Endodermal cell (in vitro differentiated cells): Measurements from ENCODE around the gene GPR63. TPM values are rescaled to one million over a fixed set of nuclear protein-coding genes. Genes with fewer than 3 reads are reported as not detected.
A peak's percentile ranks its signal among the peaks of the same experiment; 100 is the strongest.

Experiments used
- DNase-seq: peaks from one replicate; pipeline ENCODE4 v3.0.0-alpha.2; 2017
- H3K27ac ChIP-seq: 2 replicates; pipeline ENCODE4 v1.5.1; 2013; ENCODE audit warnings: mild to moderate bottlenecking, low read depth, low read length, moderate library complexity
- H3K27me3 ChIP-seq: 2 replicates; pipeline ENCODE4 v1.6.1; 2013; ENCODE audit warnings: mild to moderate bottlenecking, low read length, moderate library complexity; ENCODE audit not compliant: insufficient read depth, control insufficient read depth, poor library complexity, severe bottlenecking
- H3K36me3 ChIP-seq: 2 replicates; pipeline ENCODE4 v1.7.0; 2013; ENCODE audit warnings: mild to moderate bottlenecking, low read length, moderate library complexity; ENCODE audit not compliant: control insufficient read depth, insufficient read depth
- H3K4me1 ChIP-seq: one replicate; pipeline ENCODE4 v1.7.0; 2013; ENCODE audit warnings: low read length; ENCODE audit not compliant: control insufficient read depth, insufficient read depth
- H3K4me3 ChIP-seq: 2 replicates; pipeline ENCODE4 v1.5.1; 2013; ENCODE audit warnings: mild to moderate bottlenecking, low read length, moderate library complexity
- H3K9ac ChIP-seq: 2 replicates; pipeline ENCODE4 v1.6.1; 2013; ENCODE audit warnings: mild to moderate bottlenecking, low read length, moderate library complexity; ENCODE audit not compliant: poor library complexity, severe bottlenecking; ENCODE audit errors: extremely low read depth
- H3K9me3 ChIP-seq: 2 replicates; pipeline ENCODE4 v1.6.1; 2013; ENCODE audit warnings: mild to moderate bottlenecking, low read length, moderate library complexity; ENCODE audit not compliant: control insufficient read depth
- H3K27ac Mint-ChIP-seq: 2 replicates; pipeline ENCODE4 v1.8.0; 2020; ENCODE audit warnings: mixed read lengths
- H3K27me3 Mint-ChIP-seq: 2 replicates; pipeline ENCODE4 v1.8.0; 2021; ENCODE audit warnings: mild to moderate bottlenecking, mixed read lengths; ENCODE audit not compliant: insufficient read depth
- H3K36me3 Mint-ChIP-seq: 2 replicates; pipeline ENCODE4 v1.8.0; 2020; ENCODE audit warnings: low read depth, mixed read lengths
- H3K4me1 Mint-ChIP-seq: 2 replicates; pipeline ENCODE4 v1.8.0; 2020; ENCODE audit warnings: mixed read lengths
- H3K4me3 Mint-ChIP-seq: 2 replicates; pipeline ENCODE4 v1.8.0; 2020; ENCODE audit warnings: mild to moderate bottlenecking, moderate library complexity, mixed read lengths
- H3K9me3 Mint-ChIP-seq: 2 replicates; pipeline ENCODE4 v1.8.0; 2020; ENCODE audit warnings: mild to moderate bottlenecking, mixed read lengths
- CTCF ChIP-seq: fragments of 200-600 bp; sonication (generic); conservative IDR thresholded peaks from 2 replicates; pipeline ENCODE4 v1.5.0; 2021; ENCODE audit warnings: antibody characterized with exemption, mild to moderate bottlenecking
- WGBS, 2 experiments: methylation state at CpG; one replicate each; pipeline versions ENCODE4 v1.1.5 to v1.1.7; 2013; ENCODE audit warnings: missing lambda C conversion rate in 2 of 2, mixed read lengths in 1 of 2; ENCODE audit not compliant: insufficient coverage in 1 of 2, insufficient read length in 1 of 2; 5-methylcytosine and 5-hydroxymethylcytosine counted together
- total RNA-seq, 2 donors: library from RNA; stranded (reverse); fragmentation: NEBNext Ultra II Directional in 1 of 2; extraction: Animal tissue kit (Norgen Biotek cat#: 25700) in 1 of 2; gene quantifications; 2 replicates in 1 of 2; 3 replicates in 1 of 2; pipeline ENCODE4 v1.2.1, GENCODE V29; 2021

Gene GPR63
- total RNA-seq, 2 donors from 2014 or later, result 4.8 to 8.5 TPM

GRCh38 chr6:96865055-96865405 is 27.8 kb upstream of the GPR63 start:
- Histone ChIP-seq H3K4me3 (no peak overlapping the region), H3K4me1 (no peaks in the 10 kb centered on the region), H3K9me3 (no peaks in the 10 kb centered on the region), H3K27me3 (no peaks in the 10 kb centered on the region), H3K27ac (no peak overlapping the region), H3K36me3 (no peaks in the 10 kb centered on the region), H3K9ac (no peak overlapping the region)
- Mint-ChIP-seq H3K27me3 (no peaks in the 10 kb centered on the region), H3K27ac (no peak overlapping the region), H3K36me3 (no peaks in the 10 kb centered on the region), H3K4me1 (no peaks in the 10 kb centered on the region), H3K9me3 (no peaks in the 10 kb centered on the region), H3K4me3 (no peak overlapping the region)
- no peak for DNase-seq
- TF ChIP-seq CTCF, result no peak
- WGBS, 2 experiments, result 92 to 100% methylated on average over 2 to 3 of the region's 3 CpGs

GRCh38 chr6:96864216-96865054 is 27.2 kb upstream of the GPR63 start:
- Histone ChIP-seq H3K9me3 (no peaks in the 10 kb centered on the region), H3K27me3 (no peaks in the 10 kb centered on the region), H3K36me3 (no peaks in the 10 kb centered on the region), H3K4me3 (no peak overlapping the region), H3K27ac (peak overlapping the region; percentile 49), H3K4me1 (no peaks in the 10 kb centered on the region), H3K9ac (no peak overlapping the region)
- WGBS, 2 experiments, result 89% methylated on average over 3 of the region's 3 CpGs; no CpG with 5 or more reads in 1 of the 2 experiments
- Mint-ChIP-seq H3K9me3 (peaks cover under 1% of the 10 kb centered on the region), H3K27ac (no peak overlapping the region), H3K4me1 (no peaks in the 10 kb centered on the region), H3K4me3 (no peak overlapping the region), H3K27me3 (no peaks in the 10 kb centered on the region), H3K36me3 (no peaks in the 10 kb centered on the region)
- no peak for DNase-seq
- no peak for TF ChIP-seq CTCF

DNA sequence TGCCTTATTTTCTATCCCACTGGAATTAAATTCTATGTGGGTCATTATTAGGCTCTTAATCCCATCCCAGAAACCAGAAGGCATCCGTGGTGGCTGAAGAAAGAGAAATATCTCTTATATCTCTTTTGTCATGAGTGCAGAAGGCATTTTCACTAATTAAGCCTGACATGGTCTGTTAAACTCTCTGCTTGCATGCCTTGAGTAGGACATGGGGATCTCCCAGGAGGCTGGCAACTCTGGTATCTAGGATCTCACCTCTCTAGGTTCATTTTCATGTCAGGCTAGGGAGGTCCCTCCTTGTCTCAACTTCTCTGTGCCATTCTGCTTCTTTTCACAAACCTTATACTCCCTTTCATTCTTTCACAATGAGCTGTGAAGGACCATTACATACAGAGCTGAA is 25.3 kb upstream of the GPR63 start:
- Histone ChIP-seq H3K4me3 (no peak overlapping the region), H3K9ac (no peak overlapping the region), H3K27me3 (no peaks in the 10 kb centered on the region), H3K9me3 (no peaks in the 10 kb centered on the region), H3K36me3 (no peaks in the 10 kb centered on the region), H3K4me1 (no peaks in the 10 kb centered on the region), H3K27ac (no peak overlapping the region)
- 94% methylated on average over 1 of the region's 1 CpG; no CpG with 5 or more reads in 1 of the 2 experiments for WGBS, 2 experiments
- Mint-ChIP-seq H3K36me3 (no peaks in the 10 kb centered on the region), H3K4me3 (no peak overlapping the region), H3K4me1 (no peaks in the 10 kb centered on the region), H3K27ac (no peak overlapping the region), H3K27me3 (no peaks in the 10 kb centered on the region), H3K9me3 (peaks cover 6% of the 10 kb centered on the region)
- DNase-seq, result no peak
- no peak for TF ChIP-seq CTCF
